Measurements from ENCODE around the gene NEK7. TPM values are rescaled to one million over a fixed set of nuclear protein-coding genes. Genes with fewer than 3 reads are reported as not detected.

The NEK7 gene
- total and polyA plus RNA-seq, 2 of the 8 experiments (the other 6 are each of a cell fraction or from before 2014, with no cell fraction given), result 5.1 to 10.0 TPM

- no peaks in the 10 kb centered on the region for H3K79me2 ChIP-seq (ENCODE audit: control insufficient read depth in 1 of 2, insufficient read depth in 2 of 2, low read length in 2 of 2)
- no peak overlapping the region for H2AFZ ChIP-seq (ENCODE audit: low read length)
- CTCF ChIA-PET (ENCODE audit: partially characterized antibody), result interaction anchor here (1.0 kb wide), 2 partner anchors 9 to 346 kb away, joined by 3 read pairs; no protein-coding TSS in a partner anchor
- no peak overlapping the region for H3K56ac ChIP-seq (replicated peaks; ENCODE audit: insufficient read length, low read depth, low read length)
- H3K9me3 ChIP-seq (ENCODE audit: insufficient read depth in 2 of 2, low read depth in 1 of 2, low read length in 1 of 2), result no peaks in the 10 kb centered on the region
- H3K4me2 ChIP-seq (ENCODE audit: insufficient read depth in 1 of 2, low read depth in 2 of 2, low read length in 2 of 2), result no peak overlapping the region
- H3K79me1 ChIP-seq (ENCODE audit: low read depth, low read length), result no peaks in the 10 kb centered on the region
- FAIRE-seq (no peak), DNase-seq (ENCODE audit: low read depth in 1 of 2, low spot score in 2 of 2) (no peak)
- H3K27me3 ChIP-seq (replicated peaks in 1 of 4; ENCODE audit: control insufficient read depth in 3 of 4, extremely low read depth in 1 of 4, insufficient read depth in 3 of 4, low read length in 3 of 4), result no peaks in the 10 kb centered on the region
- H3K14ac ChIP-seq (ENCODE audit: insufficient read length), result no peak overlapping the region
- H2BK12ac ChIP-seq (ENCODE audit: low read depth, low read length), result no peak overlapping the region
- no peak overlapping the region for H2BK20ac ChIP-seq (ENCODE audit: low read length)
- H3K4ac ChIP-seq (replicated peaks; ENCODE audit: insufficient read length, low read depth, low read length), result no peak overlapping the region
- no peaks in the 10 kb centered on the region for H3K23me2 ChIP-seq (ENCODE audit: low read depth, low read length)
- no peak overlapping the region for H2BK15ac ChIP-seq (ENCODE audit: low read length)
- H4K8ac ChIP-seq (ENCODE audit: extremely low read depth, insufficient read depth, low read length), result no peak overlapping the region
- no peak overlapping the region for H3K23ac ChIP-seq (ENCODE audit: insufficient read length)
- H2AK5ac ChIP-seq (ENCODE audit: low read depth, low read length), result no peak overlapping the region
- WGBS, 2 experiments (ENCODE audit: extremely low coverage in 1 of 2, insufficient coverage in 1 of 2, insufficient read length in 1 of 2, insufficient replicate concordance in 2 of 2, low coverage in 1 of 2, low lambda C conversion rate in 2 of 2, missing lambda C conversion rate in 1 of 2), result 86% methylated on average over 5 of the region's 5 CpGs; no CpG with 5 or more reads in 1 of the 2 experiments
- no peak overlapping the region for H3K18ac ChIP-seq (ENCODE audit: extremely low read depth, low read length)
- no peaks in the 10 kb centered on the region for H3K4me1 ChIP-seq (replicated peaks in 1 of 4; ENCODE audit: control insufficient read depth in 3 of 4, insufficient read depth in 4 of 4, low read length in 3 of 4)
- no peak overlapping the region for H3K9ac ChIP-seq (replicated peaks in 1 of 4; ENCODE audit: extremely low read depth in 1 of 4, low read depth in 3 of 4, low read length in 3 of 4)
- H2BK120ac ChIP-seq (replicated peaks; ENCODE audit: low read depth, low read length), result no peak overlapping the region
- H3K36me3 ChIP-seq (ENCODE audit: control insufficient read depth in 2 of 4, insufficient read depth in 4 of 4, low read length in 3 of 4), result no peaks in the 10 kb centered on the region
- no peak overlapping the region for H4K5ac ChIP-seq (ENCODE audit: insufficient read length, low read depth, low read length)
- H4K20me1 ChIP-seq (replicated peaks in 1 of 2; ENCODE audit: control insufficient read depth in 1 of 2, insufficient read depth in 2 of 2, low read length in 2 of 2), result no peaks in the 10 kb centered on the region
- H4K91ac ChIP-seq (replicated peaks; ENCODE audit: insufficient read length, low read length), result no peak overlapping the region
- no peak overlapping the region for H3K27ac ChIP-seq (ENCODE audit: low read depth, low read length)
- H3K4me3 ChIP-seq (ENCODE audit: extremely low read depth in 1 of 4, insufficient read depth in 2 of 4, low read depth in 3 of 4, low read length in 4 of 4), result no peak overlapping the region
- POLR2A ChIA-PET (ENCODE audit: partially characterized antibody), result no interaction called here
- H2BK5ac ChIP-seq (ENCODE audit: low read depth, low read length), result no peak overlapping the region
- no peak for TF ChIP-seq TCF12 (IDR thresholded peaks at IDR 0.05; ENCODE audit: low read depth, low read length)
- TF ChIP-seq RXRA (IDR thresholded peaks at IDR 0.05; ENCODE audit: insufficient read depth, low read depth, low read length), result no peak
- TF ChIP-seq MAFK (IDR thresholded peaks at IDR 0.05; ENCODE audit: low read depth, low read length), result no peak
- TF ChIP-seq BRCA1 (IDR thresholded peaks at IDR 0.05; ENCODE audit: low read depth, low read length), result no peak
- no peak for TF ChIP-seq GTF2F1 (IDR thresholded peaks at IDR 0.05; ENCODE audit: borderline replicate concordance, low read depth, low read length)
- no peak for TF ChIP-seq BCL11A (IDR thresholded peaks at IDR 0.05; ENCODE audit: low read depth in 2 of 2, low read length in 2 of 2)
- no peak for TF ChIP-seq CHD2 (IDR thresholded peaks at IDR 0.05; ENCODE audit: low read length)
- TF ChIP-seq ATF2 (IDR thresholded peaks at IDR 0.05; ENCODE audit: low read length), result no peak
- no peak for TF ChIP-seq PHF8 (conservative IDR thresholded peaks at IDR 0.05; ENCODE audit: low read depth, low read length)
- TF ChIP-seq USF2 (IDR thresholded peaks at IDR 0.05; ENCODE audit: low read length), result no peak
- no peak for TF ChIP-seq YY1 (IDR thresholded peaks at IDR 0.05; ENCODE audit: low read depth, low read length)
Observed at GRCh38 chr1:198352975-198353695, 196.3 kb downstream of the NEK7 start.

Measured in H1 (cell line).